ENCODE results near the gene PRKN. TPM values are rescaled to one million over a fixed set of nuclear protein-coding genes. Genes with fewer than 3 reads are reported as not detected.

The PRKN gene
- total and polyA plus RNA-seq, 9 donors, result 3.0 to 15.0 (median 9.2) TPM

DNA sequence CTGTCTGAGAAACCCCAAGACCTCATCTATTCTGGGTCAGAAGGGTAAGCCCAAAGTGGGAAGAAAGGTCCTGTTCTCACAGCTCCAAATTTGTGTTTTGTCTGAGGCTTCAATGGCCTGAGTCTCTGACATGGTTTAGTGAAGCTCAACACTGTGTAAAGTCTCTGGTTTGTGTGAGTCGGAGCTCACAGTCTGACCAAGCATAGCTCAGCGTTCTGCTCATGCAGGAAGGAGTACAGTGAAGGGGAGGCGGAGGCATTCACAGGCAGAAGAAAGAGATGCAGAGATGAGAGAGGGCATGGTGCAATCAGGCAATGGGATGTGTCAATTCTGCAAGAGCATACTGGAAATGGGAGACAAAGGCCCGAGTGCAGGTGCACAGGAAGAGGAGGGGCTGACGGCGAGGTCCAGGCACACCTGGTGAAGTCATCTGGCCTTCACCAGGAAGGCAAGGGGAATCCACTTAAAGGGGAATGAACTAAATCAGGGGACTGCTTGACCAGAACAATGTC, 990.7 kb downstream of the PRKN start:
- H3K36me3 ChIP-seq, result no peaks in the 10 kb centered on the region
- H3K9me3 ChIP-seq, result no peaks in the 10 kb centered on the region
- H3K27me3 ChIP-seq, result no peaks in the 10 kb centered on the region
- intact Hi-C loops (cut with DNase I), result no loop called here
- no peak overlapping the region for H3K27ac ChIP-seq
- no peak overlapping the region for H3K4me3 ChIP-seq
- no peak for TF ChIP-seq EP300 (IDR thresholded peaks at IDR 0.05)
- TF ChIP-seq, protein P1, sequence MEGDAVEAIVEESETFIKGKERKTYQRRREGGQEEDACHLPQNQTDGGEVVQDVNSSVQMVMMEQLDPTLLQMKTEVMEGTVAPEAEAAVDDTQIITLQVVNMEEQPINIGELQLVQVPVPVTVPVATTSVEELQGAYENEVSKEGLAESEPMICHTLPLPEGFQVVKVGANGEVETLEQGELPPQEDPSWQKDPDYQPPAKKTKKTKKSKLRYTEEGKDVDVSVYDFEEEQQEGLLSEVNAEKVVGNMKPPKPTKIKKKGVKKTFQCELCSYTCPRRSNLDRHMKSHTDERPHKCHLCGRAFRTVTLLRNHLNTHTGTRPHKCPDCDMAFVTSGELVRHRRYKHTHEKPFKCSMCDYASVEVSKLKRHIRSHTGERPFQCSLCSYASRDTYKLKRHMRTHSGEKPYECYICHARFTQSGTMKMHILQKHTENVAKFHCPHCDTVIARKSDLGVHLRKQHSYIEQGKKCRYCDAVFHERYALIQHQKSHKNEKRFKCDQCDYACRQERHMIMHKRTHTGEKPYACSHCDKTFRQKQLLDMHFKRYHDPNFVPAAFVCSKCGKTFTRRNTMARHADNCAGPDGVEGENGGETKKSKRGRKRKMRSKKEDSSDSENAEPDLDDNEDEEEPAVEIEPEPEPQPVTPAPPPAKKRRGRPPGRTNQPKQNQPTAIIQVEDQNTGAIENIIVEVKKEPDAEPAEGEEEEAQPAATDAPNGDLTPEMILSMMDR (IDR thresholded peaks at IDR 0.05), result no peak
- no peak for TF ChIP-seq POLR2A (IDR thresholded peaks at IDR 0.05)
- no peak for DNase-seq
- WGBS, 3 donors, result 76 to 83% (median 79%) methylated on average over 6 of the region's 6 CpGs
- H3K4me1 ChIP-seq (ENCODE audit: insufficient read depth), result no peaks in the 10 kb centered on the region

DNA sequence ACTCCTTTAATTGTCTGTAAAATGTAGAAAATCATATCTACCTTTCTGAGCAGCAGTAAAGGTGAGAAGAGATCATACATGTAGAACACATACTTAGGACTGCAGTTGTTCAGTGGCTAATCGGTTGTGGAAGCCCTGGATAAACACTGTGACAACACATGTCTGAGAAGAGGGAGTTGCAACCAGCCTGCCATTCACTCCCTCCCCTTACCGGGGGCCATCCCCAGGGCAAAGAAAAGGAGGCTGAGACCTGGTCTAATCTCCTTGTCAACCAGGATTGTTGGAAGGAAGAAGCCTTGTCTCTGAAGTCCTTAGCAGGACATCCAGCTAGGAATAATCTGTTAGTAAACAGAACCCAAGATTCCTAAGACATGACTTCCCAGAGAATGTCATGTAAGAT, 991.2 kb downstream of the PRKN start:
- Histone ChIP-seq H3K36me3 (no peaks in the 10 kb centered on the region), H3K4me1 (ENCODE audit: insufficient read depth) (no peaks in the 10 kb centered on the region), H3K9me3 (no peaks in the 10 kb centered on the region), H3K27me3 (no peaks in the 10 kb centered on the region), H3K4me3 (no peak overlapping the region), H3K27ac (no peak overlapping the region)
- DNase-seq, result no peak
- no peak for TF ChIP-seq POLR2A (IDR thresholded peaks at IDR 0.05)
- no peak for TF ChIP-seq EP300 (IDR thresholded peaks at IDR 0.05)
- TF ChIP-seq, protein P1 (IDR thresholded peaks at IDR 0.05), result no peak
- 52 to 77% (median 54%) methylated on average over 2 of the region's 2 CpGs for WGBS, 3 donors
- intact Hi-C loops (cut with DNase I), result no loop called here

DNA sequence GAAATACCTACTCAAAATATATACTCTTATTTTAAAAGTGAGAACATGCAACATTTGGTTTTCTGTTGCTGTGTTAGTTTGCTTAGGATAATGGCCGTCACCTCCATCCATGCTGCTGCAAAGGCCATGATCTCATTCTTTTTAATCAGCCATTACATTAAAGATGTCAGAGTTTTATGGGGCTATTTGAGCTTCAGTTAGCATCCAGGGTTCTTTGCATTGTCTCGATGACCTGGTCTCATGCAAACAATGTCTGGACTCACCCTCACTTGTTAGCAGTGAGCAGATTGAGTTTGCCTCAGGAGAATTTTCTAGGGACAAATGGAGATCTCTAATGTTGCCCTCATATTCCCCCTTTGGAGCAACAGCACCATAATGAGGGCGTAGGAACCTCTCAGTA, 995.0 kb downstream of the PRKN start:
- intact Hi-C loops (cut with DNase I), result no loop called here
- Histone ChIP-seq H3K9me3 (no peaks in the 10 kb centered on the region), H3K27me3 (no peaks in the 10 kb centered on the region), H3K4me1 (ENCODE audit: insufficient read depth) (no peaks in the 10 kb centered on the region), H3K27ac (no peak overlapping the region), H3K4me3 (no peak overlapping the region), H3K36me3 (no peaks in the 10 kb centered on the region)
- TF ChIP-seq EP300 (IDR thresholded peaks at IDR 0.05), result no peak
- TF ChIP-seq, protein P1 (IDR thresholded peaks at IDR 0.05), result no peak
- TF ChIP-seq POLR2A (IDR thresholded peaks at IDR 0.05), result no peak
- no peak for DNase-seq
- 93 to 96% (median 94%) methylated on average over 3 of the region's 3 CpGs for WGBS, 3 donors

DNA sequence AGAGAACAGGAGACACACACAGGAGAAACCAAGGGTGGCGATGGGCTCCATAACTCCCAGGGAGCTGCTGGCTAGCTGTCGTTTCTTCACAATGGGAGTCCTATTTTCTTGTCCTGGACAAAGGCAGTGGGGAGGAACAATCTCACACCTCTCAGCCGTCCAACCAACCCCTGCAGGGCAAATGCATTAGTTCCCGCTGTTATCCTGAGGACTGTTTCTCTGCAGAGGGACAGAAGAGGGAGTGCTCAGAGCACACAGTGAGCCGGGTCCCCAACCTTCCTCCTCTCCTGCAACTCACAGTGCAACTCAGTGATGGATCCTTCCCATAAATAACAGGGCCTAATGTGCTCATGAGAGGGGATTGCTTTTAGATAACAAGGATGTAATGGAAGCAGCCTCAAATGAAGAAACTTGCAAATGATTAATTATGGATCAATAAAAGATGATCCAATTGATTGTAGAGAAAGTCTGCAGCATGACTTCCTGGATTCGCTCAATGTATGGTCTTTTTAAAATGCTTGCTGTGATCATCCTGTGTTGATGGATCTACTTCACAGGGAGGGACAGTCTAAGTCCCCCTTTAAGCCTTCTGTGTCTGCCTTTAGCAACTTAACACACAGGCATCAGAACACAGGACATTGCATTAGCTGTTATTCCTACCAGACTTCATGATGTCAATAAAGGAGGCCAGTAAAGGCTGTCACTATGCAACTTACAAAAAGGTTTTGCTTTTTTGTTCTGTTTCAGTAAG, 1000.3 kb downstream of the PRKN start:
- WGBS, 3 donors, result 68 to 82% (median 75%) methylated on average over 6 of the region's 6 CpGs
- no peak overlapping the region for H3K27ac ChIP-seq
- H3K27me3 ChIP-seq, result no peaks in the 10 kb centered on the region
- no peak for DNase-seq
- H3K9me3 ChIP-seq, result no peaks in the 10 kb centered on the region
- H3K4me1 ChIP-seq (ENCODE audit: insufficient read depth), result no peaks in the 10 kb centered on the region
- no peak overlapping the region for H3K4me3 ChIP-seq
- no peaks in the 10 kb centered on the region for H3K36me3 ChIP-seq
- TF ChIP-seq, protein P1 (IDR thresholded peaks at IDR 0.05), result no peak
- no peak for TF ChIP-seq EP300 (IDR thresholded peaks at IDR 0.05)
- no peak for TF ChIP-seq POLR2A (IDR thresholded peaks at IDR 0.05)
- intact Hi-C loops (cut with DNase I), result no loop called here
